HG02623 (cell line): ENCODE data around the gene FGF9.

Source experiments
- ATAC-seq: cut with Tn5 transposase; IDR thresholded peaks from one replicate; pipeline ENCODE4 v1.9.1; 2021; ENCODE audit warnings: moderate library complexity; ENCODE audit not compliant: unreplicated experiment

Gene FGF9

DNA sequence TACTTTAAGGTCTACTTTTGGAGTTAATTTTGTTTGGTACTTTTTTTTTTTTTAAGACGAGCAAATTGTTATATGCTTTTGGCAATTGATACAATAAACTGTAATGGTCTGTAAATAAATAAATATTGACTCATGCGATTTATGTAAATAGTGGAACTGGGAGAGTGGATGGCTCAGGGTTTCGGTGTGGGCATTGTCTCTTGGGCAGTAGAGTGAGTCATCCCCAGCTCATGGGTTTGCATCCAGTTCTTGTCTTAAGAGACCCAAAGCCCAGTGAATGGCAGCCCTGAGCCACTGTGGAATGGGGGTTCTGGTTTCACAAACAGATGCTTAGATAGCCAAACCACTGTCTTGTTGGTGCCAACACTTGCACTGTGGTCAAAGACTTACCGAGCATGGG, 33.0 kb downstream of the FGF9 start:
- ATAC-seq = no peak

DNA sequence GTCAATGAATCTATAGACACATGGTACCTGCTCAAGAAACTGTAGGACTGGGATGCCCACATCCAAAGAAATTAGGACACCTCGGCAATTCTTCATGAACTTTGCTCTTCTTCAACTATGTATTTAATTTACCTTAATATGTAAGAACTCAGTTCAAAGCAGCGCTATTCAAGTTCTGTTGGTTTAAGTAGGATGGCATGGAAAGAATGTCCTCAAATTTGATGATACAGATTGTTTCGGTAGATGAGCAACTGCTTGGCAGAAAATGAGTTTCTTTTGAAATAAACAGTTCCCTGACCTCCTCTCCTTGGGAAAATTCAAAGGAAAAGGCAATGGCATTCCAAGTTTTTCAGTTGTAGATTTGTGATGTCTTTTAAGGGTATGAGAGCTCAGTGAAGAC, 36.7 kb downstream of the FGF9 start:
- no peak for ATAC-seq

DNA sequence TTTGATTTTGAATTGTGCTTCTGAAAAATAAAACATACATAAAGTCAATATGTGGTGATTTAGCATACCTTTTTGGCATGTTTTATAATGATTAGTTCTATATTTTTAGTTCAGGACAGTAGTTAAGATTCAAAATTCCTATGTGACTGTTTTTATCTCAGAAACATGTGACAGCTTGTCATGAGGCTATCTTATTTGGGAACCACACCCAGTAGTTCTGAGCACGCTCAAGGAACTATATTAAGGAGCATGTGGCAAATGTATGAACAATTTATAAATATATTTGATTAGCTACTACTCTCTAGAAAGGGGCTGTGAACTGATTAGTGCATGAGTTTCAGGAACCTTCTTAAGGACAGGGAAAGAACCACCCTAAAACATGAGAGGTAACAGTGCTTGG, 38.8 kb downstream of the FGF9 start:
- ATAC-seq = no peak

DNA sequence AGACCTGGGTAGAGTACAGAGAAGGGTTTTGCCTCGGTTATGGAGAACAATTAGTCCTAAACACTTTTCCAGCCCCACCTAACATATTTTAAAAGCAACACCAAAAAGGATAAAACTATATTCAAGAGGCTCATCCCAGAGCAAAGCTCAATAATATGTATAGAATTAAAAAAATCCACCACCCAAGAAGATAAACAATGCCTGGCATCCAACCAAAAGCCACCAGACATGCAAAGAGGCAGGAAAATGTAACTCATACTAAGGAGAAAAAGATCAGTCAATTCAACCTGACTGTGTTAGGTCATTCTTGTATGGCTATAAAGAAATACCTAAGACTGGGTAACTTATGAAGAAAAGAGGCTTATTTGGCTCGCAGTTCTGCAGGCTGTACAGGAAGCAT, 39.3 kb downstream of the FGF9 start:
- ATAC-seq = no peak

DNA sequence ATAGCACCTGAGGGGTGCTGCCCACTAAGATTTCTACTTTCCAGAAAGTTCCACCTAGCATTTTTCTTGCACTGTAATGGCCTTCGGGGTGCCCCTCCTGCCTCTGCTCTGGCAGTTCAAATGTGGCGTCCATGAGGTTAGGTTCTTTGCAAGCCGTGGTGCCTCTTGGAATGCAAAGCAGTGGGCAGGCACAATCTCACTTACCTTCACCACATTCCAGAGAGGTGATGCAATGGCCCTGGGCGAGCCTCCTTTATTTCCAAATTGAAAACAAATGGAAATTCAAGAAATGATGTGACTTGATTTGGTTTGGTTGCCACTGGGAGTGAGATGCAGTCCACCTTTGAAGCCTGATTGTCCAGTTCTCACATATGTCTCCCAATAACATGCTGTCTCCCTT, 46.9 kb downstream of the FGF9 start:
- ATAC-seq = no peak

DNA sequence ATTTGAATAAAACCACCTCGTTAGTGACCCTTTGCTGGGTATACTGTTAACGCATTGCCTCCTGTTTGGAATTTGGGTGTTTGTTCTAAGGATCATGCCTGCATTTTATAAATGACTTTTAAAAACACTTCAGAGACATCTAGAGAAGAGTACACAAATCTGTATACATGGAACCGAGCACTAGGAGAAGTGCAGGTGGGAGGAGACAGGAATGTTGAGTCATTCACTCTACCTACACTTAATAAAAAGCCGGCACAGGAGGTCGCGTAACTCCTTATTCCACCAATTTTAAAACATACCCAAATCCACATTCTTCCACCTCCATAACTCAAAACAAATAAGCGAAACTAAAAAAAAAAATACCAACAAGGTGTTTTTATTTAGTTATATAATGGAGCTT, 48.6 kb downstream of the FGF9 start:
- ATAC-seq = no peak

DNA sequence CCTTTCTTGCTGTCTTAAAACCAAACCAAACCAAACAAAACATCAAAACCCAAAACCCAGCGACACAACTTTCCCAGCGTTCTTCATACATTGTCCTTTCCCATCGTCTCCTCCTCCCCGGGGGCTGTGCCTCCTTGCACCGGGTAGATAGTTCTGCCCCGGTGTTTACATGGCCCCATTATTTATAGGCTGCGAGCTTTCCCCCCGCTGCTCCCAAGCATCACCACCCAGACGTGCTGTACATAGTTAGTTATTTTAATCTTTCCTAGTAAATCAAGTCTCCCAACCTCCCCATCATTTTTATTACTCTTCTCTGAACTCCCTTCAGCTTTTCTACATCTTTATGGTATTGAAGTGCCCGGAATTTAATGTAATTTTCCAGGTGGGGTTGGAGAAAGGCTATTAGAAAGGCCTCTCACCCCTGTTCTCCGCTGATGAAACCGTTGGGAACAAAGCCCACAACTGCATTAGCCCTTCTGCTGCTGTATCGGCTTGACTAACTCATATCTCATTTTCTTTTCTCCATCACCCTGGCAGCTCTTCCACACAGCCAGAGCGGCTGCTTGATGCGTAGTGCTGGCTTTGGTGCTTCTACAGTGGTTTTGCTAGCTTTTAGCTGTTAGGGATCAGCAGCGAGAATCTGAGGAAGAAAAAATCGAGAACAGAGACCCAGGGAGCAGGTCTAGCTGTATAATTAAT, 53.1 kb downstream of the FGF9 start:
- ATAC-seq = no peak

DNA sequence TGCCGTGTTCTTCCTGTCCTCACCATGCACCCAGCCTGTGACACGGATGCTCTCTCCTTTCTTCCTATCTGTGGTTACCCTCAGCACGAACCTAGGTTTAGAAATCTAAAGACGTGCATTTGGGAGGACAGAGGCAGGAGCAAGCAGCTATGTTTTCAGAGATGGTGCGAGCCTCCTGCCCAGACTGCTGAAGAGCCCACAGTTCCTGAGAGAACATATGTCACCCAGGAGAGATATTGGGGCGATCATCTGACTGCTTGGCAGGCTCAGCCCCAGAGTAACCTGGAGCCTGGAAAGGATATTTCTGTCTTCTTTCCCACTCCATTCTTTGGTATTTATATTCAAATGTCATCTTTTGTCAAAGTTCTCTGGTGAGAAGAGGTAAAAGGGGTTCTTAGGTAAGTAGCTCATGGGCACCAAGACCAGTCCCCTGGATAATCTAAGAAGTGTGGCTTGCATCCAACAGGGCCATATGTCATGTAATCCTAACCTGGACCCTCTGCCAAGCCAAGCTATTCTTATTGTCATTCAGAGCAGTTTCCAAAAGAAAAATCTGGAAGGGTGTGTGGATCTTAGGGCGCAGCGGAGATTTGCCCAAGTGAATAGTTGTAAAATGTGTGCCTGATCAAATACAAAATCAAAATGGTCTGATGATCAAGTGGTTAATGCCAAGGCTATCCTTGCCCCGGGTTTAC, 59.5 kb downstream of the FGF9 start:
- ATAC-seq = no peak

DNA sequence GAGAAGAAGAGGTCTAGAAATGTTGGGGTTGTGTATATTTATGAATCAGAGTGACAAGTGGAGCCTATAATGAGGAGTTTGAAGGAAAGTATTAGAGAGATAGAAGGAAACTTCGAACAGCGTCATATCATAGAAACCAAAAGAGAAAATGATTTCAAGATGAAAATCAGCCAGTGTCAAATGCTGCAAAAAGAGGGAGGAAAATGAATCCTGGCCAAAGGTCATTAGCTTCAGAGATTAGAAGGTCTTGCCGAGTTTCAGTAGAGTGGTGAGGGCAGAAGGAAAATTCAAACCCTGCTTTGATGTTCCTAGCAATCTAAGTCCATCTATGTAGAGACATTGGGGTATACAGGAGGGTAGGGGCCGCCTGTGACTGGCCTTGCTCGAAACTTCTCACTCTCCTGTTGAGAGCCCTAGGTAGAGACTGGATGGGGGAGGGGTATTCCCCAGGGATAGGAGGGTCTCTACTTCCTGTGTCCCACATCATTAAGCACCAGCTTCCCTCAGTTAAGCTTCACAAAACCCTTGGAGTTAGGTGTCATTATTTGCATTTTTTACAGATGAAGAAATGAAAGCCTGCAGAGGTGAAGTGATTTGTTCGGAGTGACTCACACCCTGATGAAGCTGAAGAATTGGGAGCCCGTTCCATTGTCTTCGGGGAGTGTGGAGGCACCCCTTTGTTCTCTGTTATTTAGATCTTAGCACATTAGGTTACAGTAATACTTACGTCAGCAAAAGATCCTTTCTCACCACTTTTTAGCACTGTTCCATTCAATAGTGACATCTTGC, 62.8 kb downstream of the FGF9 start:
- no peak for ATAC-seq

DNA sequence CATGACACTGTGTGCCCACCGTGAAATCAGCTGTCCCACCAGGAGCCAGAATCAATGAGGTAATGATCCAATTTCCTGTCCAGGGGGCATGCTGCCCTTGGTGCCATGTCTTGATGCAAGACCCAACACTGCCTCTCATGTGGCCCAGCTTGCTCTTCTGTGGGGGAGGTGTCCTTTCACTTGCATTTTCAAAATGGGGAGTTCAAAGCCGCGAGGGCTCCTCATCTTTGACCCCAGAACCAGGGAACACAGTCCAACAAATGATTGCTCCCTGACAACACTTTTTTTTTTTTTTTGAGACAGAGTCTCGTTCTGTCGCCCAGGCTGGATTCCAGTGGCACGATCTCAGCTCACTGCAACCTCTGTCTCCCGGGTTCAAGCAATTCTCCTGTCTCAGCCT, 64.1 kb downstream of the FGF9 start:
- ATAC-seq = no peak

DNA sequence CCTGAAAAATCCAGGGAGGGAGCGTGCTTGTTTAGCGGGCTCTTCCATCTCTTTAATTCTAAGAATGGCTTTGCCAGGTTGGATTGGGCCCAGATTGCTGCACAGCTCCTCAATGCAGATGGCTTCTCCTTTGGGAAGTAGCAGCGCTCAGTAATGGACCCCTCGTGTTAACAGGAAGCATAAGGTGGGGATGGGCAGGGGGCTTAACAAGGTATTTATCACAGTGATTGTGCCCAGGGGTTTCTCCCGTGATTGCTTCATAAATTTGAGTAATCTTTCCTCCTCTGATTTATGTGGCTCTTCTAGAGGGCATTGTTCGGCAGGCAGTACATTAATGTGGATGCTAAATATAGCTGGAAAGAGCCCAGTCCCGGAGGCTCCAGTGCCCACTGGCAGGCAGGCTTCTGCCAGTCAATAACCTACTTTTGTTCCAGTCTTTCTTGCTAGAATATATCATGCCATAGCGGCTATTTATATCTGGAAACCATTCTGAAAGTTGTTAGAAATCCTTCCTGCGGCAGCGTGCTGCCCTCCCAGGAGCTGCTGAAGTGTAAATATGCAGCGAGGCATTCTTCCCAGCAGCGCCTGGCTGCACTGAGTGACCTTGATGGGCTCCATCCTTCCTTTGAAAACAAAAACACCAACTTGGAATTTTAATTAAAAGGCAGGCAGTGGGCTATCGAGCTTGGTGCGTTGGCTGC, 65.0 kb downstream of the FGF9 start:
- ATAC-seq = no peak

DNA sequence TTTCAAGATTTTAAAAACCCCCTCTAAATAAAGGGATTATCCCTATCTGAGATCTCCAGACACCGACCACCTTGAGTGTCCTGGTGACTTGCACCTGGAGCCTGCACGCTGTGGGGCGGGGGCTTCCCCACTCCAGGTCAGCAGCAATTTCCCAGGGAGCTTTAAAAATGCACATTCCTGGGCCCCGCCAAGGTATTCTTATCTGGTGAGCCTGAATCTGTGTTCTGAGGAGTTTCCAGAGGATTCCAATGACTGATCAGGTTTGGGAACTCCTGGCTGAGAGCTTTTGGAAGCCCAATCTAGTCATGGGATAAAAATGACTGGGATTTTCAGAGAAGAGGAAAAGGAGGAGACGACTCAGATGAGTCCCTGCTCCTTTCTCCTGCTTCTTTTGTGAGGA, 66.1 kb downstream of the FGF9 start:
- no peak for ATAC-seq

DNA sequence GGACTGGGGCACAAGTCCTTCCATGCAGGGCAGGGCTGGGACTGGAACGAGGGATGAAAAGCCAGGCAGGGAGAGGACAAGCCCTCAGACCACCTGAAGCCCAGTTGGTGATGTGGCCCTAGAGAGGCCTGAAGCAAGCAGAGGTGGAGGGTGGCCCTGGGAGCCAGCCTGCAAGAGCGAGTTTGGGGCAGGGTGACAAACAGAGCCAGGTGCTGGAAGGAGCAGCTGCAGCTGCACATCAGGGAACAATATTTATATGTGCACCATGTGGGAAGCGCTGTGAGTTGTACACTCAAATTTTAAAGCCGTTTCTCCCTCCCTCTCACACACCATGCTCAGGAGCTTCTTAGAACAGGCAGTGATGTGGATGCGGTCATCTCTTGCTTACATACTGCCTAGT, 67.8 kb downstream of the FGF9 start:
- no peak for ATAC-seq

DNA sequence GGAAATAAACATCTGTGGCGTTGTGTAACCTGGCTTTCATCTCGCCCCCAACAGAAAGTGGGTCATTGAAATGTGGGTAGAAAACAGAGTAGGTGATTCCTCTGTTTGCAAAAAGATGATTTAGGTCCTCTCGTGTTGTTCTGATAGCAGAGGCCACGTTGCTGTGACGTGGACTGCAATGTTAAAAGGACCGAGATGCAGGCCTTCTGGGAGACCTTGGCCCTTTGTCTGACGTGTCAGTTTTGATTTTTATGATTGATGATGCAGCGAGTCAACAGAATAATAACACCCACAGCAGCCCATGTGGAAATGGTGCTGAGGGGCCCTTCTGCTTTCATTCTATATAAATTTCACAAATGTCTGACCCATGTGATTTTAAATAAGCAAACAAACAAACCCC, 68.9 kb downstream of the FGF9 start:
- no peak for ATAC-seq

DNA sequence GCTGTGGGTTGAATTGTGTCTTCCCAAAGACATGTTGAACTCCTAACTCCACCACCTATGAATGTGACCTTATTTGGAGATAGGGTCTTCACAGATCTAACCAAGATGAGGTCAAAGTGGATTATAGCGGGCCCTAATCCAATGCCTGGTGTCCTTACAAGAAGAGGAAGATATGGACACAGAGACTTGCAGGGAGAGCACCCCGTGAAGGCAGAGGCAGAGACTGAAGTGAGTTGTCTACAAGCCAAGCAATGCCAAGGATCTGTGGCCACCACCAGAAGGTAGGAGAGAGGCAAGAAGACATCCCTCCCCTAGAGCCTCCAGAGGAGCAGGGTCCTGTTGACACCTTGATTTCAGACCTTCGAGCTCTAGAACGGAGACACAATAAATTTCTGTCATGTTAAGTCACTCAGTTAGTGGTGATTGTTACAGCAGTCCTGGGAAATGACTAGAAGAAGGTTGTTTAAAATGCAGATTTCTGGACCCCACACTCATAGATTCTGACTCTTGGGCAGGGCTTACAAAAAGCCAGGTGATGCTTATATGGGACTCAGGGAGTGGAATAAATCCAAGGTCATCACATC, 70.6 kb downstream of the FGF9 start:
- ATAC-seq = no peak

DNA sequence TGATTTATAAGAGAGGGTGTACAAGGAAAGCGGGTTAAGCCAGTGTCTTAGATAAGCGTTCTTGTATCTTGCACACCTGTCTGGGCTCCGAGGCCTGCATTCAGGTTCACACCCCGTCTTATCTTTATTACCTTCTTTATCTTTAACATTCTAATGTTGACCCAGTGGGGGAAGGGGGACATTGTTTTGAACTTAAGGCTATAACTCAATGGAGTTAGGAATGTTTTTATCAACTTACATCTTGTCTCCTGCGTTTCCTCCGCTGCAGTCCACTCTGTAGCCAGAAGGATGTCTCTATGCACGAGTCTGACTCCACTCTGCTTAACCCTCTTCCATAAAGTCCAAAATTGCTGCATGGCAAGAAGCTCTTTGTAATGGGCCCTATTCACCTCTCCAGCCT, 71.2 kb downstream of the FGF9 start:
- no peak for ATAC-seq

DNA sequence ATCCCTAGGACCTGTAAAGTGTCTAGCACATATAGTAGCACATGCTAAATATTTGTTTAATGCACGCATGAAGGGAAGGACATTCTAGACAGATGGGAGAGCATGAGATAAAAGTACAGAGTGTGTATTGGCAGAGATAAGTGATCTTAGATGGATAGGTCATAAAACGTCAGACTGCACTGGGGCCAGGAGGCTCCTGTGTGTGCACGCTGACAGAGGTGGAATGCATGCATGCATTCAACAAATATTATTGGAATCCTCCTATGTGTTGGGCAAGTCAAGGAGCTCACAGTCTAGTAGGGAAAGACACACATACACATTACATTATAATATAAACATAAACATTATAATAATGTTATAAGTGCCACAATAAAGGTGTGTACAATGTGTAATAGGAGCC, 73.3 kb downstream of the FGF9 start:
- ATAC-seq = no peak

DNA sequence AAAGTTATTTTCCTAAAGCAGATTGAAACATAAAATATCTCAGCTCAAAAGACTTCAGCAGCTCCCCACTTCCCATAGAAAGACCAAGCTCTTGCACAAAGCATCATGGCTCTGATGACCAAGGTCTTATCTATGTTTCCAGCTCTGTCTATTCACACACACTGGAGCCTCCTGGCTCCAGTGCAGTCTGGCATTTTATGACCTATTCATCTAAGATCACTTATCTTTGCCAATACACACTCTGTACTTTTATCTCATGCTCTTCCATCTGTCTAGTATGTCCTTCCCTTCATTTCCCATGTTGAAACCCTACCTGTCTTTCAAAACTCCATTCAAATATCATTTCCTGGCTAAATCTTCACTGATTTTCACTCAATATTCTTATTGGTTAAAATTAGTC, 74.4 kb downstream of the FGF9 start:
- no peak for ATAC-seq

DNA sequence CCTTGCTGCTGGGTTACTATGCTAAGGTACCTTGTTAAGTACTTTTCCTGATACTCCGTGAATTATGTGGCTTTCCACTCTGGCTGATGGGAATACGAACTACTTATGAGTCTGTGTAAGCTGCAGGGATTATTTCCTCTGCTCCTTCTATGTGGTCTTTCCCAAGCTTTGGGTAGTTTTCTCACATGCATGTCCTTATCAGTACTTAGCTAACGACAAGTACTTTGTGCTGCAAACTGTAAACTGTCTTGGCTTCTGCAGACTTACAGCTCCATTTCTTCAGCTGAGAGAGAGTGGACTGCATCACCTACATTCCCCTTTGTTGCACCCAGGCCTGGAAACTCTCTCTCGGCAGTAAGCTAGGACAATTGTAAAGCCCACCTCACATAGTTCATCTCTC, 76.6 kb downstream of the FGF9 start:
- ATAC-seq = no peak

DNA sequence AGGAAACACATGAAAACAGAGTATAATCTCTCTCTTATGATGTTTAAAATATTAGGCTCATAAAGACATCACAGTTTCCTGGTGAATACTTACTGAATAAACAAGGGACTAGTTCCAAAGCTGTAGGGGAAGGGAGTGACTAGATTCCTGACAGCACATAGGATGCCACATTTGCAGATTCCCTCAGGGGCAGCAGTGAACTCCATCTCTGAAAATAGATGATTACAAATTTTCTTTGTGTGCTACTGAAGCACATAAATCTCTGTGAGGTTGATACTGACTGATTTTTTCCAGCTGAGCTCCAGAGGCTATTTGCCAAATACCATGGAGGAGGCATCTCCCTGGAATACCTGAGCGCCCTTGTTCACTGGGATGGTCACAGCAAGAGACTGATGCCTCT, 77.3 kb downstream of the FGF9 start:
- no peak for ATAC-seq

DNA sequence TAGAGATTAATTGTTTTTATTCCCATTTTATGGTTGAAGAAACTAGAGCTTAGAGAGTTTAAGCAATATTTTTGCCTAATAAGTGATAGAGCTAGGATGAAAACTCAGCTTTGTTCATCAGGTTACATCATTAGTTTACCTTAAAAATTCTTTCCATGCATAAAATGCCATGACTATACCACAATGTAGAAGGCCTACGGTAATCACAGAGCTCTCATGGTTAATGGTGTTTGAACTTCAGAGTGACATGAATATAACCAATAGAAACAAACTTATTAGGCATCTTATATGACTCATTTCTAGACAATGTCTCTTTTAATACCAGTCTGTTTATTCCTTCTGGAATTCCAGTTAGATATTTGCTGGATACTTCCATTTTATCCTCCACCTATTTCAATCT, 78.5 kb downstream of the FGF9 start:
- ATAC-seq = no peak
